Testis (tissue), 3 donors: Measurements from ENCODE around the gene OR6S1. TPM values are rescaled to one million over a fixed set of nuclear protein-coding genes. Genes with fewer than 3 reads are reported as not detected.
"Not testable (repeated sequence)": the region's sequence is repeated elsewhere in the genome, so short reads cannot be mapped to it uniquely, and the experiment has no call there.

Source experiments
- DNase-seq: peaks from one replicate; pipeline ENCODE4 v3.0.0-alpha.2; 2019
- H3K27ac ChIP-seq, 2 donors: fragments of 200-600 bp; sonication (generic); one replicate each; pipeline ENCODE4 v1.5.1; 2019
- H3K27me3 ChIP-seq: fragments of 200-600 bp; sonication (generic); one replicate; pipeline ENCODE4 v1.5.1; 2019
- H3K36me3 ChIP-seq: fragments of 200-600 bp; sonication (generic); one replicate; pipeline ENCODE4 v1.5.1; 2017; ENCODE audit warnings: low read depth; ENCODE audit errors: missing control alignments
- H3K4me1 ChIP-seq: fragments of 200-600 bp; sonication (generic); one replicate; pipeline ENCODE4 v1.5.1; 2019
- H3K4me3 ChIP-seq, 2 donors: fragments of 200-600 bp; sonication (generic); one replicate each; pipeline ENCODE4 v1.5.1; 2017 to 2019
- H3K9me3 ChIP-seq: fragments of 200-600 bp; sonication (generic); one replicate; pipeline ENCODE4 v1.5.1; 2017
- CTCF ChIP-seq, 3 experiments: fragments of 450-650 bp in 2 of 3; fragments of 200-600 bp in 1 of 3; sonication (generic) in 1 of 3; IDR thresholded peaks; one replicate each; pipeline ENCODE4 v1.5.1; 2016 to 2019; ENCODE audit warnings: antibody characterized with exemption in 3 of 3, mild to moderate bottlenecking in 2 of 3, moderate library complexity in 1 of 3
- POLR2A ChIP-seq: fragments of 450-650 bp; IDR thresholded peaks from one replicate; pipeline ENCODE4 v1.6.1; 2017; ENCODE audit warnings: antibody characterized with exemption, mild to moderate bottlenecking, moderate library complexity
- WGBS, 2 donors: methylation state at CpG; one replicate each; pipeline ENCODE4 v1.1.5; 2018; 5-methylcytosine and 5-hydroxymethylcytosine counted together
- intact Hi-C: fragments of 100-400 bp; cut with DNase I; formaldehyde crosslinking; loops from one replicate; pipeline ENCODE4 v1.15.1; 2023; ENCODE audit warnings: low total_unique reads
- polyA plus RNA-seq: library from polyadenylated mRNA; stranded (reverse); fragments of 350-450 nt; fragmentation: Illumina TruSeq; extraction: RNeasy Lipid Tissue Mini Kit (QIAGEN cat#74804); gene quantifications from one replicate; pipeline ENCODE4 v1.2.3, GENCODE V29; 2014; ENCODE audit warnings: low read depth, low replicate concordance; ENCODE audit not compliant: insufficient read depth
- total RNA-seq, 2 donors: library from RNA; depleted of rRNA; stranded (reverse); fragments of >200 nt; gene quantifications; one replicate each; pipeline ENCODE4 v1.2.3, GENCODE V29; 2016

Gene OR6S1
- total and polyA plus RNA-seq, 3 donors from 2014 or later: 0.68 TPM; not detected in 2

GRCh38 chr14:20620798-20621478, 20.6 kb downstream of the OR6S1 start:
- no peaks in the 10 kb centered on the region for H3K27me3 ChIP-seq
- no peaks in the 10 kb centered on the region for H3K36me3 ChIP-seq
- WGBS, 2 donors: 68 to 74% methylated on average over 2 of the region's 2 CpGs
- H3K9me3 ChIP-seq: no peaks in the 10 kb centered on the region
- H3K4me3 ChIP-seq: no peak overlapping the region
- no peaks in the 10 kb centered on the region for H3K4me1 ChIP-seq
- TF ChIP-seq CTCF (IDR thresholded peaks at IDR 0.05): no peak
- TF ChIP-seq POLR2A: no peak
- no peak for DNase-seq
- intact Hi-C loops: no loop called here
- no peak overlapping the region for H3K27ac ChIP-seq

- H3K9me3 ChIP-seq, DNase-seq, H3K27ac ChIP-seq, H3K36me3 ChIP-seq, H3K27me3 ChIP-seq, H3K4me1 ChIP-seq, H3K4me3 ChIP-seq, intact Hi-C loops: not testable (repeated sequence)
- 88 to 92% methylated on average over 6 of the region's 6 CpGs for WGBS, 2 donors
Observed at GRCh38 chr14:20619688-20620087, 21.8 kb downstream of the OR6S1 start.

- no peak for DNase-seq
- Histone ChIP-seq H3K36me3 (no peaks in the 10 kb centered on the region), H3K9me3 (no peaks in the 10 kb centered on the region), H3K4me3 (no peak overlapping the region), H3K4me1 (peaks cover 6% of the 10 kb centered on the region), H3K27ac (no peak overlapping the region), H3K27me3 (no peaks in the 10 kb centered on the region)
- intact Hi-C loops: no loop called here
- WGBS, 2 donors: 69 to 86% methylated on average over 4 of the region's 4 CpGs
- TF ChIP-seq POLR2A: no peak
- no peak for TF ChIP-seq CTCF (IDR thresholded peaks at IDR 0.05)
Observed at GRCh38 chr14:20618271-20618749, 23.2 kb downstream of the OR6S1 start.

GRCh38 chr14:20617138-20618003, 24.1 kb downstream of the OR6S1 start:
- 86 to 89% methylated on average over 12 of the region's 12 CpGs for WGBS, 2 donors
- no peaks in the 10 kb centered on the region for H3K36me3 ChIP-seq
- no peaks in the 10 kb centered on the region for H3K27me3 ChIP-seq
- H3K9me3 ChIP-seq: no peaks in the 10 kb centered on the region
- intact Hi-C loops: no loop called here
- TF ChIP-seq POLR2A (no peak), CTCF (IDR thresholded peaks at IDR 0.05) (no peak)
- no peak for DNase-seq
- peaks cover 6% of the 10 kb centered on the region for H3K4me1 ChIP-seq
- H3K4me3 ChIP-seq: no peak overlapping the region
- no peak overlapping the region for H3K27ac ChIP-seq

GRCh38 chr14:20615996-20616395, 25.5 kb downstream of the OR6S1 start:
- TF ChIP-seq CTCF (IDR thresholded peaks at IDR 0.05): no peak
- no peak for TF ChIP-seq POLR2A
- peaks cover 6% of the 10 kb centered on the region for H3K4me1 ChIP-seq
- H3K4me3 ChIP-seq: no peak overlapping the region
- H3K27ac ChIP-seq: no peak overlapping the region
- DNase-seq: no peak
- no peaks in the 10 kb centered on the region for H3K36me3 ChIP-seq
- intact Hi-C loops: no loop called here
- no peaks in the 10 kb centered on the region for H3K27me3 ChIP-seq
- no peaks in the 10 kb centered on the region for H3K9me3 ChIP-seq
- 58 to 76% methylated on average over 5 of the region's 5 CpGs for WGBS, 2 donors
